ENCODE data around the gene ZCCHC14.
"Not testable (repeated sequence)": the region's sequence is repeated elsewhere in the genome, so short reads cannot be mapped to it uniquely, and the experiment has no call there.

Gene ZCCHC14

DNA sequence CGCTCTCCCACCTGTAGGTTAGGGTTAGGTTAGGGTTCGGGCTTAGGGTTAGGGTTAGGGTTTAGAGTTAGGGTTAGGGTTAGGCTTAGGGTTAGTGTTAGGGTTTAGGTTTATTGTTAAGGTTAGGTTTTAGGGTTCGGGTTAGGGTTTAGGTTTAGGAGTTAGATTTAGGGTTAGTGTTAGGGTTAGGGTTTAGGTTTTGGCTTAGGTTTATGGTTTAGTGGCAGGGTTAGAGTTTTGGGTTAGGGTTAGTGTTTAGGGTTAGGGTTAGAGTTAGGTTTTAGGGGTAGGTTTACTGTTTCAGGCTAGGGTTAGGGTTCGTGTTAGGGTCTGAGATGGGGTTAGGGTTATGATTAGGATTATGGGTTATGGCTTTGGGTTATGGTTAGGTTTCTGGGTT lies 31.6 kb upstream of the ZCCHC14 start:
- DNase-seq (ENCODE audit: low spot score) = no peak

DNA sequence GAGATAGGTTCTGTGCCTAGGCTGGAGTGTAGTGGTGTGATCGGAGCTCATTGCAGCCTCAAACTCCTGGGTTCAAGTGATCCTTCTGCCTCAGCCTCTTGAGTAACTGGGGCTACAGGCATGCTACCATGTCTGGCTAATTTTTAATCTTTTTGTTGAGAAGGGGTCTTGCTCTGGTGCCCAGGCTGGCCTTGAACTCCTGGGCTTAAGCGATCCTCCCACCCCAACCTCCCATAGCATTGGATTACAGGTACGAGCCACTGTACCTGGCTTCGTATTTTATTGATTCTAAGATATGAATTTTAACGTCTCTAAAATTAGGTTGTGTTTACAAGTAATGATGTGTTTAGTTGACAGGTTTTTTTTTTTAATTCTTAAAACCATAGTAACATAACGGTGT lies 30.8 kb upstream of the ZCCHC14 start:
- not testable (repeated sequence) for DNase-seq (ENCODE audit: low spot score)

DNA sequence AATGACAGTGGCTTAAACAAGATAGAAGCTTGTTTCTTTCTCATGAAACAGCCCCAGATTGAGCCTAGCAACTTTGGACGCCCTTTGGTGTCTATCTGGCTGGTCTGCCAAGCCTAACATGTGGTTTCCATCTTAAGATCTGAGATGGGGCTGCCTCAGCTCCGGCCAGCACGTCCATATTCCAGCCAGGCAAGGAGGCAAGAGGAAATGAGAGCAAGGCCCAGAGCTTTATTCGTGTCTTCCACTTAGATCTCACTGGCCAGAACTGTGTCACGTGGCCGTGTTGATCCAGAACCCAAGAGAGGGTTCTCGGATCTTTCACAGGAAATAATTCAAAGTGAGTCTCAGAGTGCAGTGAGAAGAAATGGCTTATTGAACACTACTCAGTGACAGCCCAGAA lies 28.9 kb upstream of the ZCCHC14 start:
- DNase-seq (ENCODE audit: low spot score) = not testable (repeated sequence)

DNA sequence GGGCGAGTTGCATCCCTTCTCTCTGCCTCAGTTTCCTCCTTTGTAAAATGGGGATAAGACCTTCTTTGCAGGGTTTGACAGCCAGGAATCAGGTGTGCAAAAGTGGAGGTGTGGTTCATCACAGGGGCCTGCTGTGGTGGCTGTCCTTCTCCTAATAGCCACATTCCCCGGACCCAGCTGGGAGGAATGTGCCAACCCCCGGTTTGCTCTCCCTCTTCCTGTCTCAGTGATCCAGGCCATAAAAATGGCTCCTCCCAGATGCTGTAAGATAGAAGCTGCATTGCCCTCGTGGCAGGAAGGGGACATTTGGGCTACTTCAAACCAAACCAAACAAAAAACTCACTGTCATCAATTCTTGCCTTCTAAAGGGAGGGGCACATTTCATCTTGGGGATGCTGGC lies 26.3 kb upstream of the ZCCHC14 start:
- DNase-seq (ENCODE audit: low spot score) = peak; percentile 45

DNA sequence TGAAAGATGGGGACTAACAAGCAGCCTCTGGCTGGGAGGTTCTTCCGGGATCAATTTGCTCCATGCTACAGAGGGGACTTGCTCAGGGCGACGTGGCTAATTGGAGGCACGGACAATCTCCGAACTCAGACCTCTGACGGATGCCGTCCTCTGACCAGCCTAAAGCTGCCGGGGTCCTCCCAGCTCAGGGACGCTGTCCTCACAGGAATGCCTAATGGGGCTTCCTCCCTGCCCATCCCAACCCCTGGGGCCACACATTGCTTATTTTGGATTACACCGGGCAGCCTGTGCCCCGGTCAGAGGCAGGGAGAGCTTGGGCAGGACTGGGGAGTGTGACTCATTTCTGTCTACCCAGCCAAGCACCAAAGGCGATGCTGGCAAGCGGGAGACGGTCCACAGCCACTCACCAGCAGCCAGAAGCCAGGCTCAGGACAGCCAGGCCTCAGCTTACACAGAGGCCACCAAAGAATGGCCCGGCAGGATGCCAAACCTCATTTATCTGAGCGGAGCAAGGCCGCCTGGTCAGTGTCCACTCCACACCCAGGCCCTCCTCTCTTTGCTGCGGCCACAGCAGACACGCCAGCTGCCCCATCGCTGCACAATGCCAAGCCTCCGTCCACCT lies 25.7 kb upstream of the ZCCHC14 start:
- DNase-seq (ENCODE audit: low spot score) = peak; percentile 68

DNA sequence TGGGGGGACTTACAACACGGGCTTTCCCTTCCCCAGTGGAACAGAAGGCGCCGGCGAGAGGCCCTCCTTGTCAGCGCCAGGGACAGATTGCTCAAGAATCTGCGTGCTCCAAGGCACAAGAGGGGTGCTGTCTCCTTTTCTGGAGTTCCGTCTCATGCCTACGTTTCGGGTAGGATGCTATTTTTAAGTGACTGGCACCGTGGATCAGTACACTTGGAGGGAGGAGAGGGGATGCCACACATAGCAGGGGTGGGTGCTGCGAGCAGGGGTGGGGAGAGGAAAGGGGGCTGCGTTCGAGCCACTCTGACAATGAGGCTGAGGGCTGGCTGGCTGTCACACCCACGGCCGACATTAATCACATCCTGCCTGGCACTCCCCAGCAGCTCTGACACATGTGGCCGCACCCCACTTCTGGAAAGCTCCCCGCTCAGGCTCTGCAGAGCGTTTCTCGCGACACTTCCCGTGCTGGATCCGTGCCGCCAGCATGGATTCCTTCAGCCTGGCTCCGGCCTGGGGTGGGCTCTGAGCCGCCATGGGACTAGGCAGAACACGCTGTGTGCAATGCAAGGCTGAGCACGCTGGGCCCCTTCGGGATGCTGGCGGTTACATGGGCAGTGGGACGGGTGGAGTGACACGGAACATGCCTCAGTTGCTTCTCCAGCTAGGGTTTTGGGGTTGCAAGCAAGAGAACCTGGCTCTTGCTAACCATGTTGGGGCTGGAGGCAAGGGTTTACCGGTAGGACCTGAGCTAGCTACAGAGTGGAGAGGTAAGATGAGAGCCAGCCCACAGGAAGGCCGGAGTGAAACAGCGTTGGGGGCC lies 25.0 kb upstream of the ZCCHC14 start:
- DNase-seq (ENCODE audit: low spot score) = peak; percentile 72

DNA sequence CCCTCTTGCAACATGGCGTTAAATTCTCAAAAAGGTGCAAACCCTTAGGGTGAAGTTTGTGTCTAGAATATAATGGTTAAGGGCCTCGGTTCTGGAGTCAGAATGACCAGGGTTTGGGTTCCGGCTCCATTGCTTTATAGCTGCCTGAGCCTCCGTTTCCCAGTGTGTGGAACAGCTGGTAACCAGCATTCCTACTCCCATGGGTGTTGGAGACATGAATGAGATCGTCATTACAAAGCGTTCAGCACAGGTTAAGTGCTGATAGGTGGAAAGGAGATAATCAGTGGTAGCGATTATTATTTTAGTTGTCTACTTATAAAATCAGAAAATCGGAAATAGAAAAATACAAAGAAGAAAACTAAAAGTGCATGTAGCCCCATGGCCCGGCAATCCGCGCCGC lies 23.5 kb upstream of the ZCCHC14 start:
- DNase-seq (ENCODE audit: low spot score) = no peak

DNA sequence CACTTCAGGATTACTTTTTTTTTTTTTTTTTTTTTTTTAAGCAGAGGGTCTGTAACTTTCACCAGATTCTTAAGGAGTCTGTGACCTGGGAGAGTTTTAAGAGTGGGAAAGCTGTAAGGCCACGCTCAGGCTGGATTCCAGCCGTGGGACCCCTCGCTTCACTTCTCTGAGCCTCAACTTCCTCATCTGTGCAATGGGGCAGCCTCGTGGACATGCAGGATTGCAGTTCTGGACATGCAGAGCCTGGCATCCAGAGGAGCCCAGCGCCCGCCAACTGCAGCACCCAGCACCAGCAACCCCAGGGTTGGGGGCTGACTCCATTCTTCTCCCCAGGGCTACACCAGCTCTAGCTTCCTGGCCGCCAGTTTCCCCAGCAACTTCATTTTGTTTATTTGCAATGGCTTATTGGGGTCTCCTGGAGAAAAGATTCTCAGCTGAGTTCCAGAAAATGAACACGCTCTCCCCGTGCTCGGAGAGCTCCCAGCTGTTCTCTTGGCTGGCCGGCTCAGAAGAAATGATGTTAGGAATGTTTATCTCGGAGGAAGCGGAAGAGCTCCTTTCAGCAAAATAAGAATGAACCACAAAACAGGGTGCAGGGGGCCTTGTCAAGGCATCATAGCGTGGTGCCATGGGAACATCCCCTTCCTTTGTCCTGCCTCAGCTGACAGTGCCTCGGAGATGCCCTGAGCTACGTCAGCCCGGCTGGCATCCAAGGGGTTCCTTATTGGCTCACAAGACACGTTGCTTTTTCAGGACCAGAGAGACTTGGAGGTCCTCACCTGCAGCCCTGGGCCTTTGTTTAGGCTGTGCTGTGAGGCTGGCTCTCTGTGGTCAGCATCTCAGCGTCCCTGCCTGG lies 22.9 kb upstream of the ZCCHC14 start:
- no peak for DNase-seq (ENCODE audit: low spot score)

DNA sequence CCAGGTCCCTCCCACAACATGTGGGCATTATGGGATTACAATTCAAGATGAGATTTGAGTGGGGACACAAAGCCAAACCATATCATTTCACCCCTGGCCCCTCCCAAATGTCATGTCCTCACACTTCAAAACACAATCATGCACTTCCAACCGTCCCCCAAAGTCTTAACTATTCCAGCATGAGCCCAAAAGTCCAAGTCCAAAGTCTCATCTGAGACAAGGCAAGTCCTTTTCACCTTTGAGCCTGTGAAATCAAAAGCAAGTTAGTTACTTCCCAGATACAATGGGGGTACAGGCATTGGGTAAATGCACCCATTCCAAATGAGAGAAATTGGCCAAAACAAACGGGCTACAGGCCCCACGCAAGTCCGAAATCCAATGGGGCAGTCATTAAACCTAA lies 17.0 kb upstream of the ZCCHC14 start:
- not testable (repeated sequence) for DNase-seq (ENCODE audit: low spot score)

DNA sequence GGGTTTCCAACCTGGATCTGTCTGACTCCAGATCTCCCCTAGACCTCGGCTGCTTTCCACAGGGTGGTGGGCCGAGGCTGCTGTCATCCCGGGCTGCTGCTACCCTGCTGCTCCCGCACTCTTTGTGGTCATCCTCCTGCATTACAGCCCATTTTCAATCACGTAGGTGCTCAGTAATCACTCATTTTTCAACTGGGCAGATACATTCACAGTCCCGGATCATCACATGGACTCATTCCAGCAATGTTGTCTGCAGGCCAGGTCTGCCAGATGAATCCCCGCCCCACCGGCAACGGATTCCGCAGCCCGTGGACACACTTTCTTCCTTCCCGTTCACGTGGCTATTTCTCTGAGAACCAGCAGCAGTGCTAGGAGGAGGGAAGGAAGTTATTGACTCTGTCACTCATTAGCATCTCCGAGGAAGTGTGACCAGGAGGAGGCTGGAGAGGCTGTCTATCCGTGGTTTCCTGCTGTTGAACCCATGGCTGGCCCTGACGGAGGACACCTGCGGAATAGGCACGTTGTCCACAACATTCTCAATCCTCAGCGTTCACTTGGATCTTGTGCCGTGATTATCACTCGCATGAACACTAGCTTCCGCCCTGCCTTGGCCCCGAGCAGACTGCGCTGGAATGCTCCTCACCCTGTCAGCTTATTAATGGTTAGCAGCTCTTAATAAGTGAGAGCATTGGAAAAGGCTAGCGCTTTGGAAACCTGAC lies 14.7 kb upstream of the ZCCHC14 start:
- DNase-seq (ENCODE audit: low spot score) = no peak

DNA sequence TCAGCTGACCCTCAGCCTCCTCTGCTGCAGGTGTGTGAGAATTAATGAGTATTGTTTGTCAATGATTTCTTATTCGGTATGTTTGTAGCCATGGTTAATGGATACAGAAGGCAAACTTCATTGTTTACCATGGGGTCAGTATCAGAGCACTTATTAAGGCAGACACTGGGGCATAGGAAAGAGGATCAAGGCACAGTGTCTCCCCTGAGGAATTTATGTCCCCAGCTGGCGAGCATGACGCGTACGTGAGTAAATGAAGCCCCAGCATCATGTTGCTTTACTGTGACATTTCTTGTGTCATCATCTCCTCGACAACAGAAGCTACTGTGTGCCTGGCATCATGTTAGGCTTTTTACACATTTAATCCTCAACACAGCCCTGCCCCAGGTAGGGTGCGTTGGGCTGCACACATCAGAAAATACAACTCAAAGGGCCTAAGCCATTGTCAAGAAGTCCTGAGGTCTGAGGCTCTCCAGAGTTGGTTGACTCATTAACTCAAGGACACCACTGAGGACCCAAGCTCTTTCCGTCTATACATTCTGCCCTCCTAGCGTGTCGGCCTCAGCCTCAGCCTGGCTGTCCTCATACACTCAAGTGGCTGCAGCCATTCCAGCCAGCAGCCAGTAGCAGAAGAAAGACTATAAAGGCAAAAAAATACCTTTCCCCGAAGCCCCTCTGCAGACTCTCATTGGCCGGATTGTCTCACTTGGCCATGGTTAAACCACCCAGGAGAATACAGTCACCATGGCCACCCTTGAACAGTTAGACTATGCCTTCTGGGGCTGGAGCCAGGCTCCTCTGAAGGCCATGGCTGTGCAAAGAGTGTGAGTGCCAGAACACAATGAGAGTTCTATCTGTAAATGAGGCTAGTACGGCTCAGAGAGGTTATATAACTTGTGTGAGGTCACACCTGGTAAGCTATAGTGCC lies 13.9 kb upstream of the ZCCHC14 start:
- DNase-seq (ENCODE audit: low spot score) = no peak

DNA sequence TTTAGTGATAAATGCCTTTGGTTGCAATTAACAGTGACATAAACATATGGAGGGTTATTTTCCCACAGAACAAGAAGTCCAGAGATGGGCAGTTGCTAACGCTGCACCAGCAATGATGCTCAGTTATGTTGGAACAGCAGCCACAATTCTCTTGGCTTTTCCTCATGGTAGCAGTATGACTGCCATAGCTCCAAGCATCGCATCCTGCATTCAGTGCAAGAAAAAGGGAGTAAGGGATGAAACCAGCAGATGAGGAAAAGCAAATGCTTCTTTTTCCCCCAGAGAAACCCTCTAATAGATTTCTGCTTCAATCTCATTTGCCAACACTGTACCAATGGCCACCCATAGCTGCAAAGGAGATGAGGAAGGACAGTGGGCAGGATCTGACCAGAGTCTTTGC lies 13.0 kb upstream of the ZCCHC14 start:
- no peak for DNase-seq (ENCODE audit: low spot score)

DNA sequence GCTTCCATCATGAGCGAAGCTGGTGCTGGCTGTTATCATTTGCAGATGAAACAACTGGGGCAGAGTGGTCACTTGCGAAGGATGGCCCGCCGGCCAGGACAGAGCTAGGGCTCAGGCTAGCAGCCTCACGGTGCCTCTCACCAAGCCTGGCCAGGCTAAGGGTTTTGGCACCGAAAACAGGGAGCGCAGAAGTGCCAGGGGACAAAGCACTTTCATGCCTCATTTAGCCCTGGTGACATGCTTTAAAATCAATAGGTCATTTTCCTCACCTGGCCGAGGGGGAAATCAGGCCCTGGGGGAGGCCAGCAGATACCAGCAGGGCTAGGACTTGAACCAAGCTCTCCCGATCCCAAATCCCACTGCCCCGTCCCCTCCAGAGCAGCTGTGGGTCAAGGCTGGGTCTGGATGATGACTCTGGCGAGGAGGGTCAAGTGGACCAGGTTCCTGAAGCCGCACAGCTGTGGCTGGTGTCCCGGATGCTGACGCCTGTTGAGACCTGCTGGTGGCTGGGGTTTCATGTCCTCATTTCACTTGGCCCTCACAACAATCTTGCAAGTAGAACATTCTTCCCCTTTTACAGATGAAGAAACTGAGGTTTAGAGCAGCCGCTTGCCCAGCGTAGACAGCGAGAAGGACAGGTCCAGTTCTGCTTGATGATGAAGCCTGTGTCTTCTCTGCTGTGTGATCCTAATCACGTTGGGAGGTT lies 10.6 kb upstream of the ZCCHC14 start:
- not testable (repeated sequence) for DNase-seq (ENCODE audit: low spot score)

DNA sequence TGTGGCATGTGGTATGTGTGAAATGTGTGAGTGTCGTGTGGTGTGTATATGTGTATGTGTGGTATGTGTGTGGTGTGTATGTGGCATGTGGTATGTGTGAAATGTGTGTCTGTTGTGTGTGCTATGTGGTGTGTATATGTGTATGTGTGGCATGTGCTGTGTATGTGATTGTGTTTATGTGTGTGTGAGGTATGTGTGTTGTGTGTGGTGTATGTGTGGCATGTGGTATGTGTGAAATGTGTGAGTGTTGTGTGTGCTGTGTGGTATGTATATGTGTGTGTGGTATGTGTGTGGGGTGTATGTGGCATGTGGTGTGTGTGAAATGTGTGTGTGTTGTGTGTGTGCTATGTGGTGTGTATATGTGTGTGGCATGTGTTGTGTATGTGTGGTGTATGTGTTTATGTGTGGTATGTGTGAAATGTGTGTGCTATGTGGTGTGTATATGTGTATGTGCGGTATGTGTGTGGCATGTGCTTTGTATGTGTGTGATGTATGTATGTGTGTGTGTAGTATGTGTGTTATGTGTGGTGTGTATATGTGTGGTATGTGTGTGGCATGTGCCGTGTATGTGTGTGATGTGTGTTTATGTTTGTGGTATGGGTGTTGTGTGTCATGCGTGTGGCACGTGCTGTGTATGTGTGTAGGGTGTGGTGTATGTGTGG lies 9.6 kb upstream of the ZCCHC14 start:
- no peak for DNase-seq (ENCODE audit: low spot score)

DNA sequence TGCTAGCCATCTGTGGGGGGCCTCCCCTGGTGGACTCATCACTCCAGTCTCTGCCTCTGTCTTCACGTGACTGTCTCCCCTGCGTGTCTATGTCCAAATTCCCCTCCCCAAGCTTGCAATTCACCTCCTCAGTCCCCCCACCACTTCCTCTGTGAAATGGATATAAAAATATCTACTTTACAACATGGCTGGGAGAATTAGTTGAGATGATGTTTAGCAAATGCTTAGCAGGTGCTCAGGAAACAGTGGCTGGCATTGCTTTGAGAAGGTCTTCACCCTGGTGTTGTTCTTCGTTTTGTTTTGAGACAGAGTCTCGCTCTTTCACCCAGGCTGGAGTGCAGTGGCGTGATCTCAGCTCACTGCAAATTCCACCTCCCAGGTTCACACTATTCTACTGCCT lies 8.3 kb upstream of the ZCCHC14 start:
- DNase-seq (ENCODE audit: low spot score) = no peak

DNA sequence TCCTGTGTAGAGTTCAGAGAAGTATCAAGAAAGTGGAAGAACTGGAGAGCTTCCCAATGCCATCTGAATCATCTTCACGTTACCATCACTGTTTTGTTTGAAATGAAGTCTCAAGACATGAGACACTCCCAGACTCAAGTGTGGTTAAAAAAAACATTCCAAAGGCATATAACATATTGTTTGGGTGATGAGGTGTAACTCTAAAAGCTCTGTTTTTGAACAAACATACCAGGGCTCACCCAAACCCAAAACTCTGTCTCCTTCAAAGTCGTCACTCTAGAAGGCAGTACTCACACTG lies 6.3 kb upstream of the ZCCHC14 start:
- DNase-seq (ENCODE audit: low spot score) = peak; percentile 75

DNA sequence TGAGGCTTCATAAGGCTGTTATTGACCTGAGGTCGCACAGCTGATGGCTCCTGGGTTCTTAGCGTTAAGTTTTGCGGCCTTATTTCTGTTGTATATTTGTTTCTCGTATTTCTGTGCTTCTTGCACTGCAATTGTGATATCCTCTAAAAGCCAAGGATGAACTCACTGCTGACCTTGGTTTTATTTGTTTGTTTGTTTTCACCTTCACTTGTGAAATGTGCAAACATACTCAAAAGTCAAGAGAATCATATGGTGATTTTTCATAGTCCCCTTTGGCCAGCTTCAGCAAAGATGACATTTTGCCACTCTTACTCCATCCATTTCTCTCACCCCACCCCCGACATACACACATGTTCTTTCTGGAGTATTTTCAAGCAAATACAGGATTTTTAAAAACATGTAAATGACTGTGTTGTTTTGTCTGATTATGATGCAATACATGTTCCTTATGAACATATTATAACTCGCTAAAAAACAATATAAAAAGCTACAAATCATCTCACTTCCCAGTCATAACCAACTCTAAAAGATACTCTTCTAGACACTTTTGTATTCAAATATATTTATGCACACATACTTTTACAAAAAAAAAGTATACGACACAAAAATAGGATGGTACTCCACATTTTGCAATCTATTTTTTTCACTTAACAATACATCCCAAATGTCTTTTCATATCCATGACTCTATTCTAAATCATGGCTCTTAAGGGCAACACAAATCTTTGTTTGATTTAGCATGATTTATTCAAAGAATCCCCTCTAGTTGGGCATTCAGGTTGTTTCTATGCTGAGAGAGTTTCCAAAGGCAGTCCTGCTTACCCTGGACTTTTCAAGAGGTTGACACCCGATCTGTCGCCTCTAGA lies 5.7 kb upstream of the ZCCHC14 start:
- DNase-seq (ENCODE audit: low spot score) = no peak

DNA sequence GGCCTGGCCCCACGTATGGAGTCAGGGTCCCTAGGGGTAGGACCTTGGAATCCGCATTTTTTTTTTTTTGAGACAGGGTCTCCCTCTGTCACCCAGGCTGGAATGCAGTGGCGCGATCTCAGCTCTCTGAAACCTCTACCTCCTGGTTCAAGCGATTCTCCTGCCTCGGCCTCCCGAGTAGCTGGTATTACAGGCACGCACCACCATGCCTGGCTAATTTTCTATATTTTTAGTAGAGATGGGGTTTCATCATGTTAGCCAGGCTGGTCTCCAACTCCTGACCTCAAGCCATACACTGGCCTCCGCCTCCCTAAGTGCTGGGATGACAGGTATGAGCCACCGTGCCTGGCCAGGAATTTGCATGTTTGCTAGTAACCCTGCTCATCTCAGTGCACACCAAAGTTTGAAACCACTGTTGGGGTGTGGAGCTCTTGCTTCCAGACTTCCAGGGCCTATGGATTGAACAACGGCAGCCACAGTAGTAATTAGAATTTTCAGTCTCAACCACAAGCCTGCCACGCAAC lies 5.0 kb upstream of the ZCCHC14 start:
- DNase-seq (ENCODE audit: low spot score) = not testable (repeated sequence)
